Brain microvascular endothelial cell (primary cell): ENCODE data around the gene GRAP.
"Not testable (repeated sequence)": the region's sequence is repeated elsewhere in the genome, so short reads cannot be mapped to it uniquely, and the experiment has no call there.

Experiments used
- DNase-seq: peaks from one replicate; pipeline ENCODE4 v3.0.0-alpha.2; 2020
- H3K27ac ChIP-seq: fragments of 250-450 bp; sonication (Bioruptor Pico); 2 replicates; pipeline ENCODE4 v1.5.1; 2020; ENCODE audit warnings: mild to moderate bottlenecking, moderate library complexity
- H3K27me3 ChIP-seq: fragments of 250-450 bp; sonication (Bioruptor Pico); replicated peaks from 2 replicates; pipeline ENCODE4 v1.5.1; 2020; ENCODE audit warnings: mild to moderate bottlenecking
- H3K36me3 ChIP-seq: fragments of 250-450 bp; sonication (Bioruptor Pico); replicated peaks from 2 replicates; pipeline ENCODE4 v1.5.1; 2020; ENCODE audit warnings: mild to moderate bottlenecking
- H3K4me3 ChIP-seq: 2 replicates; pipeline ENCODE4 v1.5.1; 2011; ENCODE audit warnings: low read depth, mild to moderate bottlenecking, control low read depth, low read length, moderate library complexity
- in situ Hi-C: cut with HindIII; loops from 2 replicates; pipeline ENCODE4 v1.10.0; 2017; ENCODE audit warnings: low sequenced_read_pairs, low pct_ligation_motif_present

Gene GRAP

DNA sequence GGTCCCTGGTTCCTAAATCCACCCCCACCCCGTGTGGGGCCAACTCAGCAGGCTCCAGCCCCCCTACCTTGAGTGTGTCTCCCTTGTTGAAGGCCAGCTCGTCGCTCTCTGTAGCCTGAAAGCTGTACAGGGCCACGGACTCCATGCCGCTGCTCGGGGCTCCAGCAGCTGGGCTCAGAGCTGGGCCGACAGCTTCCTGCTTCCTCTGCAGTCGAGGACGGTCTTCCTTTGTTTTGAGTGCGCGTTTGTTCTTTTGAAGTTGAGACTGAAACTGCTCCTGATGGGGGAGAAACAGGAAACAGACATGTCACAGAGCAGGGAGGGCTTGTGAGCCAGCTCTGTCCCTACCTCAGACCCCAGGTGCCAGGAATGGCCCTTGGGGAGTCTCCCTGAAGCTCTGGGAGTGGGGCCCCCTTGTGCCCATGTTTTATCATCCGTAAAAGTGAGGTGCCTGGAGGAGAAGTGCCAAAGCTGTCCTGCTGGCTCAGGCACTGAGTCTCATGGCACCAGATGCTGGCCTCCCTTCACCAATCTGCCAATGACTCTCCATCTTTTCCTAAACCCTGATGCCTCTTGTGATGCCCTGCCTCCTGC, at the start of gene GRAP:
Gene GRAP (minus strand): TSS at position 176 of the 594 bp plus-strand sequence. CDS start 31 bp downstream, at position 145.
- in situ Hi-C loops, H3K36me3 ChIP-seq, DNase-seq, H3K27ac ChIP-seq, H3K4me3 ChIP-seq, H3K27me3 ChIP-seq: not testable (repeated sequence)

DNA sequence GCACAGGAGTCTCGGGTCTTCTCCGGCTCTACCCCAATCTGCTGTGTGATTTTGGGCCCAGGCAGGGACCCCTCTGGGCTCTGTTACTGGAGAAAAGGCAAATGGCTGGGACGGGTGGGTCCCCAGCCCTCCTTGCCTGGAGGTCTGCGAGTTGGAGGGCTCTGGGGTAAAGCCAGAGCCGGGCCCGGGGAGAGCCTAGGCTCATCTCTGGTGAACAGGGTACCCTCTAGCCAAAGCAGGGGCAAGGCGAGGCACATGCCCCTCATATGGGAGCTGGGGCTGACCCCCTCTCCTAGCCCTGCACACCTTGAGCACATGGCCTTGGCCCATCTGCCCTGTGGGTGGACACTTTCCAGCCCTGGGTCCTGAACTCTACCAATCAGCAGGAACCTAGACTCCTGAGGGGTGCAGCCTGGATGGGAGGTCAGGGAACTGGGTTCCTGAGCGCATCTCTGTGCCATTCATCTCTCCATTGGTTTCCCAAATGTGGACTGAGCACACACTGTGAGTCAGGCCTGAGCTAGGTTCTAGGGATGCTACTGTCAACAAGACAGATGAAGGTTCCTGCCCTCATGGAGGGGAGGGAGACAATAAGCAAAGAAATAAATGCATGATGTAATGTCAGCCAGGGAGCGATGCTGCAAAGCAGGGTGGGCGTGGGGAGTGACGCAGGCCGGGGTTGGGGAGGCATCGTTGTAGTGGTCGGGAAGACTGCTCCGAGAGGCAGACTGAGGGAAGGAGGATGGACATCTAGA, 47.1 kb upstream of the GRAP start:
- DNase-seq, in situ Hi-C loops, H3K27ac ChIP-seq, H3K27me3 ChIP-seq, H3K4me3 ChIP-seq, H3K36me3 ChIP-seq: not testable (repeated sequence)

DNA sequence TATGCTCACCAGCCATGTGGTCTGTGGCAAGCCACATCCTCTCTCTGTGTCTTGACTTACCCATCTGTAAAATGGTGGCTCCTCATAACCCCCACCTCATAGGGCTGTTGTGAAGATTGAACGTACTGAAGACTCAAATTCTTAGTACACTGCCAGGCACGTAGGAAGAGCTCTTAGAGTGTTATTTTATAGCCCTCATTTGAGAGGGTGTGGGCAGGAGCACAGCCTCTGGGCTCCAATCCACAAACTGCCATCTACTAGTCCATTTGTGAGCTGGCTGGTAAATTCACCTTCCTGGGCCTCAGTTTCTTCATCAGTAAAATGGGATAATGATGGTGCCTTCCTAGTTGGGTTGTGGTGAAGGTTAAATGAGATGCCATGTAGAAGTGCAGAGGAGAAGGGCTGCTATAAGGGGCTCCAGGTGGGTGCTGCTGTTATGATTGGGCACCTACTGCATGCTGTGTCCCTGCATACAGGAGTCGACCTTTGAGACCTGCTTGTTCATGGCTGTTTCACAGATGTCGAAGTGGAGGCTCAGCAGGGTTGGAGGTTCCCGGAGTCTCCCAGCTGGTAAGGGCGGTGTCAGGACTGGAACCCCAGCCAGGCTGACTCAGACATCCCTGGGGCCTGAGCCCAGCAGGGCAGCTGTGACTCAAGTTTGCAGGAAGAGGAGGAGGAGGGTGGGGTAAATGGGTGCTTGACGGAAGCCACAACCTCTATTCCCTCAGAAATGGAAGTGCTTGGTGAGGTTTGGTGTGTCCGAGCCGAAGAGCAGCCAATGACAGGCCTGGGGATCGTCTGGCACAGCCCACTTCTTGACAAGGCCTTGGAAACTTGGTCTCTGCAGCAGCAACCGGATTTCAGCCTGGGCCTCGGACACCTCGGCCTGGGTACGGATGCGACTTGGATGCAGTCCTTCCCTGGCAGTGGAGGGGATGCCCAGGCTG, 46.3 kb upstream of the GRAP start:
- DNase-seq, H3K27me3 ChIP-seq, H3K4me3 ChIP-seq, H3K27ac ChIP-seq, H3K36me3 ChIP-seq, in situ Hi-C loops: not testable (repeated sequence)

DNA sequence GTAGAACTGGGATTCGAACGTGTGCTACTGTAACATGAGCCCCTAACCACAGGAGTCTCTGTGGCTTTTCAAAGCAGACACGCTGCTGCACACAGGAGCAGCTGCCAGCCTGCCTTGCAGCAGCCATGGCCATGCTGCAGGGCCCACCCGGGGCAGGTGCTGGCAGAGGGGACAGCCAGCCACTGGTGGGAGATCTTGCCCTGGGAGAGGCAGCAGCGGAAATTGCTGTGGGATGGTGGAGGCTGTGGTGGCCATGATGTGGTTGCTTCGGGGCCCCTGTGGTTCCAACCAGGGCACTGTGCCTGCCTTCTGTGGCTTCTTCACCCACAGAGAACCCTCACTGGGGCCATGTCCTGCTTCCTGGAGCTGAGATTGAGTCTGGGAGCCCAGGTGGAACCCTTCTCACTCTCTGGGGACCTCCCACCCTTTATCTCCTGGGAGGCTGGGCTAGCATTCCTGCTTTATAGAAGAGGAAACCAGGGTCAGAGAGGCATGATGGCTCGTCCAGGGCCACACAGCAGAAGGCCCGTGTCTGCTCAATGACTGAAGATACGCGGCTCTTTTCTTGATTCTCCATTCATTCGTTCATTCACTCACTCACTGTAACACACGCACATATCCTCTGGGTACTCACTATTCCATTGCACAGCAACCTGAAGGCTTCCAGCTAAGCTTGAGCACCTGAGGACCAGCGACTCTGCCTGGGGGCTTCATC, 43.5 kb upstream of the GRAP start:
- not testable (repeated sequence) for H3K27ac ChIP-seq, H3K36me3 ChIP-seq

DNA sequence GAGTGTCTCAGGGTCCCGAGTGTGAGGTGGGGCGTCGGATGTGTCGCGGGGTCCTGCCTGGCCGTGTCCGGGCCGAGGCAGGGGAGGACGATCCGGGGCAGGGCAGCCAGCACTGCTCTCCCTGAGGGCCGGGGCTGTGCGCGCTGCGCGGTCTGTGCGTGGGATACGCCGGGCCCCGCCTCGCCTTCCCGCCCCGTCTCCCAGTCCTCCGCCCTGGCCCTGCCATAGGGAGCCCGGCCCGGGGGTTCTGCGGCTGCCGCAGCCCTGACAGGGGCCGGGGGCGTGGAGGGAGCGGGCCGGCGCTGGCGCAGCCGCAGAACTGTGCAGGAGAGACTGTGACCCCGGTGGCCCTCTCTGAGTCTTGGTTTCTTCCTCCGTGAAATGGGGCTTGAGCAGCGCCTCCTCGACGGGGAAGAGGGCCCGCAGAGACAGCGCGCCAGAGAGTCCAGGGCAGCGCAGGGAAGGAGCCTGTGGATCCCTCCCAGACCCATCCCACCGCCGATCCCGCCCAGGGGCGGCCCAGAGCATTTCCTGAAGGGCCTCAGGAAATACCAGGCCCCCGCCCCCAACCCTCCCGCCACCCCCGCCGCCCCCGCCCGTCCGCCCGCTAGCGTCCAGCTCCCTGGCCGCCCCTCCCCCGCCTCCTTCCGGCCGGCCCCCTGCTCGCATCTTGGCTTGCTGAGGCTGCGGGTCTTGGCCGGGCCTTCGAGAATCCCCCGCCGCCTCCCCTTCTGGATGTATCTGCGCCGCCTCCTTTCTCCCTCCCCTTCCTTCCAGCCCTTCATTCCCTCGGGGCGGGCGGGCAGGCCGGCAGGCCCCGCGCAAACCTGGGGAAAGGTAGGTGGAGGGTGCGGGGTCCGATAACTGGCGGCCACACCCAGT, 42.3 kb upstream of the GRAP start:
- H3K36me3 ChIP-seq, H3K27ac ChIP-seq, in situ Hi-C loops, DNase-seq, H3K27me3 ChIP-seq, H3K4me3 ChIP-seq: not testable (repeated sequence)

More for the DNA sequence above, 43.5 kb upstream of the GRAP start:
- DNase-seq, H3K27me3 ChIP-seq, H3K4me3 ChIP-seq, in situ Hi-C loops: not testable (repeated sequence)

DNA sequence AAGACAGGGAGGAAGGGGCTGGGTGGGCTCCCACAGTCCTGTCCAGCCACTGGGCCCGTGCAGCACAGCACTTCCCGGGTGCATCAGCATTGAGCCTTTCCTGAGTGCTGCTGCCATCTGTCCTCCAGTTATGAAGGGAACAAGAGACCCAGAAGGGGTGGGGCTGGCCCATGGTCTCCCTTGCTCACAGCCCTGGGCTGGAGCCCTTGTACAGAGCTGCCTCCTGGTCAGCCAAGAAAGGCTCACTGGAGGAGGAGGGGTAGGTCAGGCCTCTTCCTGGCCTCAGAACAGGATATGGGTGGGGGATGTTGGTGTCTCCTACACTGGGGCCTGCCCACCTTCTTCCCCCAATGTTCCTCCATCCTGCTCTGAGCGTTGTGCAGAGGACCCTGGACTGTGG, 30.6 kb upstream of the GRAP start:
- H3K36me3 ChIP-seq, DNase-seq, H3K27me3 ChIP-seq, H3K4me3 ChIP-seq, H3K27ac ChIP-seq, in situ Hi-C loops: not testable (repeated sequence)

DNA sequence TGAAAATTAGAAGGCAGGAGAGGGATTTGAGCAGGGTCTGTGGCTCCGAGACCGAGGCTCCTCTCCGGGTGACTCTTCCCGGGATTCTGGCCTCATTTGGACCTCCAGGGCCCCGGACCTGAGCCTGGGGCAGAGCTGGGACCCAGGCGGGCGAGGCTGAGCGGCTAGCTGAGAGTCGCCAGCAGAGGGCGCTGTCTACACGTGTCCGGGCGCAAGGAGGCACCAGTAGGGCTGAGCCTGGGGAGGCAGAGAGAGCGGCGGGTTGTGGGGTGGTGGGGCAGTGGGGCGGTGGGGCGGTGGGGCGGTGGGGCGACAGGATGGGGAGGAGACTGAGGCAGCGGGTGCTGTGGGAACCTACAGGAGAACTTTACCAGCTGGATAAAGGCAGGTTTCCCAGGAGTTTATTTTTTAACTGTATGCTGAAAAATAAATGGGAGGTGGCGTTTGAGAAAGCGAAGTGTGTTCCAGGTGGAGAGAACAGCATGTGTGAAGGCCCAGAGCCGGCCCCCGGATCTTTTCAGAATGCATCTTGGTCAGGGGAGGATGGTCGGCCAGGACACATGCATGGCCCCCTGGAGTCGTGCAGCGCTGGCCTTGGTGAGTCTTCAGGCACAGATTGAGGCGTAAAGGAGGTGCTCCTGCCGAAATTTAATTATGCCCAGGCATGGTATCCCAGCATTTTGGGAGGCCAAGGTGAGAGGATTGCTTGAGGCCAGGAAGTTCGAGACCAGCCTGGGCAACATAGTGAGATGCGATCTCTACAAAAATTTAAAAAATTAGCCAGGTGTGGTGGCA, 29.8 kb upstream of the GRAP start:
- H3K27me3 ChIP-seq, H3K27ac ChIP-seq, in situ Hi-C loops, H3K4me3 ChIP-seq, H3K36me3 ChIP-seq, DNase-seq: not testable (repeated sequence)

DNA sequence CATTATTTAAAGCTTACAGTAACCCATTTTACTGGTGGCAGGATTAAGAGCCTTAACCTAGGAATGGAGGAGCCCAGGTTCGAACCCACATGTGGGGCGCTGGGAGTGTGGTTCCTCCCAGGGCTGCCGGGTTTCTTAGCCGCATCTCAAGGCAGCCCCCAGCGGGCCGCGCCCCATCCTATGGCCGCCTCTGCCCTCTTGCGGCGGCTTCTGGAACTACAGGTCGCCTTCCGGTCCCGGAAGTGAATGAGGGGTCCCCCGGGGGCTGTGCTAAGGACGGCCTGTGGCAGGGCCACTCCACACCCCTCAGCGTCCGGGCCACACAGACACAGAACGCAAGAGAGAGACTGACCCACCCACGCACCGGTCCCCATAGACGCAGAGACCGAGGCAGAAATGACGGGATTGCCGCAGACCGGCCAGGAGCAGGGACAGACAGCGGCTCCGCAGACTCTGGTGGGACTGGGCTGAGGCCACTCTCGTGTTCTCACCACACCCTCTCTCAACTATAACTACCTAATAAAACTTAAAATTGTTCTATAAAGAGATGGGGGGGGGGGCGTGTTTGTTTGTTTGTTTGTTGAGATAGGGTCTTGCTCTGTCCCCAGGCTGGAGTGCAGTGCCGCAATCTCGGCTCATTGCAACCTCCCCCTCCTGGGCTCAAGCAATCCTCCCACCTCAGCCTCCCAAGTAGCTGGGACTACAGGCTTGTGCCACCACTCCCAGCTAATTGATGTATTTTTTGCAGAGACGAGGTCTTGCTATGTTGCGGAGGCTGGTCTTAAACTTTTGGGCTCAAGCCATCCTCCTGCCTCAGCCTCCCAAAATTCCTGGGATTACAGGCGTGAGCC, 23.8 kb upstream of the GRAP start:
- DNase-seq, H3K4me3 ChIP-seq, in situ Hi-C loops, H3K36me3 ChIP-seq, H3K27me3 ChIP-seq, H3K27ac ChIP-seq: not testable (repeated sequence)

DNA sequence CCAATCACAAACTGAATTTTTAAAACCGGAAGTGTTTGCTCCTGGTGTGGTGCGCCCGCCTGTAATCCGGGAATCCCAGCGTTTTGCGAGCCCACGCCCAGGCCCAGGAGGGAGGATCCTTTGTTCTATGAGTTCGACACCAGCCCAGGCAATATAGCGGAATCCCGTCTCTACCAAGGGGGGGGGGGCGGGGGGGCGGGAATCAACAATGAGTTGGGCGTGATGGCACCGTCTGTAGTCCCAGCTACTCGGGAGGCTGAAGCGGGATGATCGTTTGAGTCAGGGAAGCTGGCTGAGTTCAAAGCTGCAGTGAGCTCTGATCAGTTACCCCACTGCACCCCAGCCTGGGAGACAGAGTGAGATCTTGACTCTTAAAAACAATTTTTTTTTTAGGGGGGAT, 17.6 kb upstream of the GRAP start:
- in situ Hi-C loops, result not testable (repeated sequence)

DNA sequence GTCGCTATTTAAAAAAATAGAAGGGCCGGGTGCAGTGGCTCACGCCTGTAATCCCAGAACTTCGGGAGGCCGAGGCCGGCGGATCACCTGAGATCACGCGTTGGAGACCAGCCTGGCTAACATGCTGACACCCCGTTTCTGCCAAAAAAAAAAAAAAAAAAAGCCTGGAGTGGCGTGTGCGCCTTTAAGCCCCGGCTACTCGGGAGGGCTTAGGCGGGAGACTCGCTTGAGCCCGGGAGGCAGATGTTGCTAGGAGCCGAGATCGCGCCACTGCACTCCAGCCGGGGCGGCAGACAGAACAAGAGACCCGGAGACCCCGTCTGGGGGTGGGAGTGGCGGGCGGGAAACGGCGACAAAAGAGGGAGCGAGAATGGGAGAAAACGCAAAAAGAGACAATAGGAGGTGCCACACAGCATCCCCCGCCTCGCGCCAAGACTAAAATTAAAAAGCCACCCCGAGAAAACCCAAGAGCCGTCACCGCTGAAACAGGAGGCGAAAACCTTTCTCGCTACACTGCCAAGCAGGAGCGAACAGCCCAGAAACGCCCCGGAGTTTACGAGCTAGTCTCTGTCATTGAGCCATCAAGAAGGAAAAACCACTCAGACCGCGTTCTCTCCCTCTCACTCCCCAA, 16.7 kb upstream of the GRAP start:
- H3K27ac ChIP-seq, H3K36me3 ChIP-seq, H3K27me3 ChIP-seq, in situ Hi-C loops, H3K4me3 ChIP-seq: not testable (repeated sequence)
- peak; percentile 97 for DNase-seq

More for the DNA sequence above, 17.6 kb upstream of the GRAP start:
- not testable (repeated sequence) for DNase-seq, H3K27ac ChIP-seq, H3K36me3 ChIP-seq, H3K4me3 ChIP-seq, H3K27me3 ChIP-seq

DNA sequence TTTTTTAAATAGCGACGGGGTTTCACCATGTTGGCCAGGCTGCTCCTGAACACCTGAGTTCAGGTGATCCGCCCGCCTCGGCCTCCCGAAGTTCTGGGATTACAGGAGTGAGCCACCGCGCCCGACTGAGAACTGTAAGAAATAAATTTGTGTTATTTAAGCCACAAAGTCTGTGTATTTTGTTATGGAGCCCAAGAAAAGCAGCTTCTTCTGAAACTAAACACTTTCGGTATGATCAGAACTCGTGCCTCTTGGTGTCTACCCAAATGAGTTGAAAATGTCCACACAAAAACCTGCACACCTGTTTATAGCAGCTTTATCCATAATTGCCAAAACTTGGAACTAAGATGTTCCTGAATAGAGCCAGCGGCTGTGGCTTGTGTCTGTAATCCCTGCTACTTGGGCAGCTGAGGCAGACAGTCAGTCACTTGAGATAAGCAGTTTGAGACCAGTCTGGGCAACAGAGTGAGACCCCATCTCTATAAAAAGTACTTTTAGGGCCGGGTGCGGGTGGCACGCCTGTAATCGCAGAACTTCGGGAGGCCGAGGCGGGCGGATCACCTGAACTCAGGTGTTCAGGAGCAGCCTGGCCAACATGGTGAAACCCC, 16.1 kb upstream of the GRAP start:
- in situ Hi-C loops, H3K27ac ChIP-seq, H3K36me3 ChIP-seq, H3K4me3 ChIP-seq, DNase-seq, H3K27me3 ChIP-seq: not testable (repeated sequence)
